ENCODE data around the gene KCNV2.
"Not testable (repeated sequence)": the region's sequence is repeated elsewhere in the genome, so short reads cannot be mapped to it uniquely, and the experiment has no call there.

Gene KCNV2

GRCh38 chr9:2717385-2717784 is at the start of gene KCNV2:
Gene KCNV2 (plus strand): TSS chr9:2717510. CDS start chr9:2717740, 230 bp downstream.
- no peak for DNase-seq (ENCODE audit: low read depth in 2 of 2)

GRCh38 chr9:2673161-2673560 is 44.1 kb upstream of the KCNV2 start:
- no peak for DNase-seq (ENCODE audit: low read depth in 2 of 2)

- no peak for DNase-seq (ENCODE audit: low read depth in 2 of 2)
Observed at GRCh38 chr9:2674141-2674824, 43.0 kb upstream of the KCNV2 start.

DNA sequence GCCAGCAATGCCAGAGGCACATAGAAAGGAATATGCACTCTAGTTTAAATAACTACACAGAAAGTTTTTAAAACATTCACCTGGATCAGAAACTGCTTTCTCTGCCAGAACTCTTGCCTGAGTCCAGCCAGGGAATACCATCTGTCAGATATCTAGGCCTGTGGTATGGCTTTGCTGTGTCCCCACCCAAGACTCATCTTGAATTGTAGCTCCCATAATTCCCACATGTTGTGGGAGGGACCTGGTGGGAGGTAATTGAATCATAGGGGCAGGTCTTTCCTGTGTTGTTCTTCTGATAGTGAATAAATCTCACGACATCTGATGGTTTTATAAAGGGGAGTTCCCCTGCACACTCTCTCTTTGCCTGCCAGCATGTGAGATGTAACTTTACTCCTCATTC is 41.5 kb upstream of the KCNV2 start:
- DNase-seq (ENCODE audit: low read depth in 2 of 2), result no peak

GRCh38 chr9:2676466-2676865 is 40.8 kb upstream of the KCNV2 start:
- DNase-seq (ENCODE audit: low read depth in 2 of 2), result no peak

DNA sequence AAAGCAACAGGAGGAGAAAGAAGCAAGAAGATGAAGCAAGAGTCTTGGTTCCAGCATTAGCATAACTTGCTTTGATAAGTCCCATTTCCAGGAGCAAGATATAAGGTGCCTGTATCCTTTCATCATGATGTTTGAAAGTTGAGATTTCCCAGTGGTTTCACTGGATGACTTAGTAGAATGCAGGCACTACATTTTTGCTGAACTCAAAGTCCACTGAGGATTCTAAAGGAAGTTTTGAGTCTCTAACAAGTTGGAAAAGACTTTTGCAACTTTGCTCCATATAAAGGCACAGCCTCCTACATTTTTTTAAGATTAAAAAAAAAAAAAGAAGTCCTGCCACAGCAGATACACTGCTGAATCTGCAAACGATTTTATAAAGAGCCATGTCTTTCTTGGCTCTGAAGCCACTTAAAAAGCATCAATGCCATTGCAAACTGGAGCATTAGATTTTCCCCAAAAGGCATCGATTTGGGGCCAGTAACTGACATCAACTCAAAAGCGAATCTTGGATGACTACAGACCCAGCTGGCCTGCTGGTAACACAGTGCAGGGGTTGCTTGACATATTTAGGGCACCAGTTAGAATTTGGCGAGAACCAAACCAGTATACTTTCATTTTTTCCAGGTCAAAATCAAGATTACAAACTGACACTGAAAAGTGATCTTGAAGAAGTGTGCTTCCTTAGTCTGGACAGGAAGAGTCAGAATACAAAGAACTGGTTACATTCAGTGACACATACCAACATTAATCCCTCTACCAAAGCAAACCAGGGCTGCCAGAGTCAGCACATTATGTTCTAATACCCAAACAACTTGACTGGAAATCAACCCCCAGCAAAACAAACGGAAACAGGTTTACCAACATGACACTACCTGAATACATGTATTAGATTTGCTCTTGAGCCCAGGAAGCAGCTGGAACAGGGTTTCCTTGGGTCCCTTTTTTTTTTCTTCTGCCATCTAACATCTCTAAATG is 39.1 kb upstream of the KCNV2 start:
- DNase-seq (ENCODE audit: low read depth in 2 of 2), result no peak

DNA sequence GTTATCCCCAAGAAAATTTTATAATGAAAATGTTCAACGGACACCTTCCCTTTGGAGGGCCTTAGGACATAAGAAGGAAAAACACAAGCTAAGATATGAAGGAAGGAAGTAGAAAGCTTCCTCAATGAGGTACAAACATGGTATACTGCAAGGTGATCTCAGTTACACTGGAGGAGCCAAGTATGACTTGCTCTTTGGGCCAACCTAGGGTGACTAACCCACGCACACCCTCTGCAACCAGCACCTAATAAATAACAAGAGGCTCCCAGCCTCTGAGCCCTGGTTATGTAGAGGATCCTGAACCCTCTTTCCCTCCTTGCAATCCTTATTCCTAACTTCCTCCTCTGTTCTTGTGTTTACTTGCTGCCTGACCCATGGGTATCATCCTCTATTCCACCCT is 38.3 kb upstream of the KCNV2 start:
- DNase-seq (ENCODE audit: low read depth in 2 of 2), result no peak

- no peak for DNase-seq (ENCODE audit: low read depth in 2 of 2)
Observed at GRCh38 chr9:2681981-2682380, 35.3 kb upstream of the KCNV2 start.

DNA sequence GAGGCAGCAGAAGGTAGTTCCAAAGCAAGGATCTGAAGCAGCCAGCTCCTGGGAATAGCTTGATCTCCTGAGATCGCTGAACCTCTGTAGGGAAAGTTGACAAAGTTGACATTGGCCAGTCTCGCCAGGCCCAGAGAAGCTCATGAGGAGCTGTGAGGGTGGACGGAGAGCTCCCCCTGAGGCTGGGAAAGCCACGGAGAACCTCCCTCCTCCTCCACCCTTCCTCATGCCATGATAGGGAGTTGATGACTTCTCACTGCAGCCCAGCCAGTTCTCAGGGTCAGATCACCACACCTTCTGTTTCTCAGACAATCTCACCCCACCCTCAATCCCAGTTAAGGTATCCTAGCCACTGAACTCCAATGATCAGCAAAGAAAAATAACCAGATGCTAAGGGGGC is 30.4 kb upstream of the KCNV2 start:
- no peak for DNase-seq (ENCODE audit: low read depth in 2 of 2)

DNA sequence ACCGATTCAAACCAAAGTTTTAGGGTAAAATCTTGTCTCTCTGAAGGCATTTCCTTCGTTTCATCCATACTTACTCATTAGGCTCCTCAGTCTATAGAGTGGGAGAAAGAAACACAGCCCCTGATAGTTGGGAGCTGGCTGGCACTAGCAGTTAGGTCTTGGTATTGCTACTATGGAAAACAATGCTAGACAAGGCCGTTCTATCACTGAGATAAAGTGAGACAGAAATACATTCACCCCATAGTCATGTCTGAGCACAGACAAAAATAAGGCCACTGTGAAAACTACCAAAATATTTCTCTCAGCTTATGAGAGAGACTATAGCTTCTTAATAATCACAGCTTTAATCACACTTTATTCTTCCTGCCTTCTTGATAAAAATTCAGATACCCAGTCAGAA is 28.7 kb upstream of the KCNV2 start:
- no peak for DNase-seq (ENCODE audit: low read depth in 2 of 2)

DNA sequence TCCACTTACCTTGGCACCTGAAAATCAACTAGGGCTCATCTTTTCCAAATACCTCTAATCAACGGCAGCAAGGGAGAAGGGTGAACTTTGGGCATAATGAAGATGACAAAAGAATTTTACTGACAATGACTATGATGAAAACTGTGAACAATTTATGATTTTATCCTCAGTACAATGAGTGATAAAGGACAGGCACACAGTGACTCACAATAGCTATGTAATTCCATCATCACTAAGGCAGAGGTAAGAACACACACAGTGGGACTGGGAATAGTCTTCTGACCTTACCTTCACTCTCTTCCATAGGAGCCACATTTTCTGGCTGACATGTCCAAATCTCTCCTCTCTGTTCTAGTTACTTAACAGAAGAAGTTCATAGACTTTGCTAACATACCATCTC is 26.1 kb upstream of the KCNV2 start:
- DNase-seq (ENCODE audit: low read depth in 2 of 2), result no peak

DNA sequence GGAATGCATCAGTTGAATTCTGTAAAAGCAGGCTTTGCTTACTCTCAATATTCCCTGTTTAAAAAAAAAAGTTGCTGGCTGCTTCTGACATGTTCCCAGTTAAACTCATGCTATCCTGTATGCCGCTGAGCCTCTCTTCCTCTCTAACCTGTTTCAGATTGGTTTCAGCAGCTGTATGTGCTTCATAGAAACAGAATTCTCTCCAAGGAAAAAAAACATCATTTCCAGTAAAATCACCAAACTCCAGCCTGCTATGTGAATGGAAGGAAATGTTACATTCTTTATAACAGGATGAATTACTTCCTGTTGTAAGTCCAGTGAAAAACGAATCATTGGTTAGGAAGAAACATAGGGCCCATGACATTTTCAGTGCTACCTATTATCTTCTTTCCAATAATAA is 25.7 kb upstream of the KCNV2 start:
- DNase-seq (ENCODE audit: low read depth in 2 of 2), result no peak

DNA sequence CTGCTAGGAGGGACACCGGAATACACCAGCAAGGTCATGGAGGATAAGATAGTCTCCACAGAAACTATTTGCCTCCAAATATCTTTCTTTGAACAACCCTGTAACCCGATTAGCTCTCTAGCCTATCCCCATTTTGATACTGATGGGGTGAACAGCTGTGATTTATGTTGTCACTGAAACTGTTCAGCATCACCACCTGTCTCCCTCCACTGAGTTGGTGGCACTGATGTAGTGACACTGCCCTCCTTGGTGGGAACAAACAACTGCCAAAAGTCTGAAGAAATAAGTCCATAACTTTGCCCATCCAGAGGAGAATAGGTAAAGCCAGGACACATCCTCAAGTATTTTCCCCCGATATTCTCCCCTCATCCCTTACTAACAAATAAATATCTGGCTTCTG is 24.3 kb upstream of the KCNV2 start:
- DNase-seq (ENCODE audit: low read depth in 2 of 2), result no peak

GRCh38 chr9:2697492-2697891 is 19.8 kb upstream of the KCNV2 start:
- DNase-seq (ENCODE audit: low read depth in 2 of 2), result no peak

GRCh38 chr9:2700398-2700797 is 16.9 kb upstream of the KCNV2 start:
- no peak for DNase-seq (ENCODE audit: low read depth in 2 of 2)

- no peak for DNase-seq (ENCODE audit: low read depth in 2 of 2)
Observed at GRCh38 chr9:2700909-2701550, 16.3 kb upstream of the KCNV2 start.

DNA sequence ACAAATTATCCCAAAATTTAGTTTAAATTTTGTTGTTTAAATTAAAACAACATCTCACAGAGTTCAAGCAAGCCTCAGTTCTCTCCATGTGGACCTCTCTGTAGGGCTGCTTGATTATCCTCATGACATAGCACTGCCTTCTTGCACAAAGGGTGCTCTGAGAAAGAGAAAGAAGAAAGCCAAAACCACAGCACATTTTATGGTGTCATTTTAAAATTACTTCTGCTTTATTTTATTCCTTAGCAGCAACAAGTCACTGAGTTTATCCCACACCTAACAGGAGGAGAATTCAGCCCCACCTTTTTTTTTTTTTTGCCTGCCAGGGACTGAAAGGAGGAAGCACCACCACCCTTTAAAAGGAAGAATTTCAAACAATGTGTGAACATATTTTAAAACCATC is 12.8 kb upstream of the KCNV2 start:
- DNase-seq (ENCODE audit: low read depth in 2 of 2), result no peak

GRCh38 chr9:2707256-2707655 is 10.1 kb upstream of the KCNV2 start:
- DNase-seq (ENCODE audit: low read depth in 2 of 2), result not testable (repeated sequence)

DNA sequence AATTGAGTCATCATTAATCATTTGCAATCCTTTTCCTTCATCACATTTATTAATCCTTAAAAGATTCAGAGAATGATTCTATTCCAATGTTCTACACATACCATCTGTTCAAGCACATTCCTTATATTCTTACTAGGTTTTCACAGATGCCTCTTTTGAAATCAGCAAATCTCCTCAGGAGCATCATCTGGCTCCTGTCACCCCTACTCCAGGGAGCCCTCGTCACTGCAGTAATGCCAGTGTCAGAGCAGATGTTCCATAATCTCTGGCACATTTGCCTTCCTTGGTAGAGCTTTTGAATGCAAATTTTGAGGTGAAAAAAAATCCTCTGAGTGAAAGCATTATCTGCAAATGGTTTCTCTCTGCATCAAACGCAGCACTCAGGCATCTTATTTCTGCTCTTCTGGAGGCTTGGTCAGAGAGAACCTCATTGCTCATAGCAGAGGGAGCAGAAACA is 7.6 kb upstream of the KCNV2 start:
- DNase-seq (ENCODE audit: low read depth in 2 of 2), result no peak

GRCh38 chr9:2711716-2712115 is 5.6 kb upstream of the KCNV2 start:
- no peak for DNase-seq (ENCODE audit: low read depth in 2 of 2)

GRCh38 chr9:2718001-2718697 is 839 bp downstream of the KCNV2 start:
- no peak for DNase-seq (ENCODE audit: low read depth in 2 of 2)

DNA sequence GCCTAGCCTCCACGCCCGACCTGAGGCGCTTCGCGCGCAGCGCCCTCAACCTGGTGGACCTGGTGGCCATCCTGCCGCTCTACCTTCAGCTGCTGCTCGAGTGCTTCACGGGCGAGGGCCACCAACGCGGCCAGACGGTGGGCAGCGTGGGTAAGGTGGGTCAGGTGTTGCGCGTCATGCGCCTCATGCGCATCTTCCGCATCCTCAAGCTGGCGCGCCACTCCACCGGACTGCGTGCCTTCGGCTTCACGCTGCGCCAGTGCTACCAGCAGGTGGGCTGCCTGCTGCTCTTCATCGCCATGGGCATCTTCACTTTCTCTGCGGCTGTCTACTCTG is 1.4 kb downstream of the KCNV2 start:
- DNase-seq (ENCODE audit: low read depth in 2 of 2), result no peak
